HepG2 (cell line): Measurements from ENCODE around the gene BARX1. TPM values are rescaled to one million over a fixed set of nuclear protein-coding genes. Genes with fewer than 3 reads are reported as not detected.

Experiments used
- ATAC-seq: fragments of 200-7000 bp; cut with Tn5 transposase; 3 replicates; pipeline ENCODE4 v1.9.1; 2020; ENCODE audit warnings: mild to moderate bottlenecking, moderate library complexity
- BruUV-seq: library from RNA; stranded (reverse); fragments of 400-500 nt; replicated peaks from 2 replicates; lab custom pipeline; 2021; lab: Mats Ljungman, UMichigan
- CTCF ChIA-PET: fragments of 300-600 bp; formaldehyde crosslinking; extraction: SDS; loops from one replicate; lab custom pipeline; 2021; ENCODE audit warnings: low total read pairs, inconsistent platforms, low intra/inter-chr PET ratio; lab: Yijun Ruan, JAX
- POLR2A ChIA-PET: fragments of 350-600 bp; sonication (Branson Sonifier 250); formaldehyde crosslinking; loops from one replicate; lab custom pipeline; 2020; ENCODE audit warnings: antibody characterized with exemption, inconsistent platforms; lab: Yijun Ruan, JAX
- DNase-seq: peaks from one replicate; pipeline ENCODE4 v3.0.0-alpha.2; 2015; ENCODE audit warnings: low spot score
- FAIRE-seq: peaks from 3 replicates; lab custom pipeline; 2011; peaks lifted over from hg19 to GRCh38; lab: Jason Lieb, UNC
- H2AFZ ChIP-seq: one replicate; pipeline ENCODE4 v1.6.1; 2011; ENCODE audit warnings: low read length, inconsistent platforms
- H3K27ac ChIP-seq: fragments of 300-600 bp; 3 replicates; pipeline ENCODE4 v1.8.0; 2011; ENCODE audit warnings: mixed run types, mild to moderate bottlenecking, mixed read lengths, low read length, inconsistent platforms; ENCODE audit not compliant: insufficient read depth; ENCODE audit errors: extremely low read length
- H3K27me3 ChIP-seq, 2 experiments: fragments of 200-600 bp in 1 of 2; 2 replicates in 1 of 2; 3 replicates in 1 of 2; pipeline versions ENCODE4 v1.6.0 to v1.8.0; 2011; ENCODE audit warnings: low read length in 2 of 2, mild to moderate bottlenecking in 2 of 2, moderate library complexity in 2 of 2, inconsistent platforms in 1 of 2; ENCODE audit not compliant: insufficient read depth in 2 of 2, control insufficient read depth in 1 of 2
- H3K36me3 ChIP-seq, 2 experiments: fragments of 200-600 bp in 1 of 2; replicated peaks in 1 of 2; 2 replicates in 1 of 2; 3 replicates in 1 of 2; pipeline versions ENCODE4 v1.5.1 to v1.8.0; 2011; ENCODE audit warnings: low read length in 2 of 2, inconsistent platforms in 1 of 2; ENCODE audit not compliant: insufficient read depth in 2 of 2, control insufficient read depth in 1 of 2
- H3K4me1 ChIP-seq: 2 replicates; pipeline ENCODE4 v1.5.1; 2012; ENCODE audit warnings: low read length, inconsistent platforms; ENCODE audit not compliant: insufficient read depth
- H3K4me2 ChIP-seq: 2 replicates; pipeline ENCODE4 v1.6.0; 2011; ENCODE audit warnings: low read depth, low read length, inconsistent platforms
- H3K4me3 ChIP-seq, 3 experiments: fragments of 200-600 bp in 1 of 3; sonication (generic), shearing (Covaris generic) in 1 of 3; replicated peaks in 1 of 3; 2 replicates each; pipeline ENCODE4 v1.5.1; 2011 to 2016; ENCODE audit warnings: low read length in 3 of 3, inconsistent platforms in 2 of 3, low read depth in 2 of 3, mild to moderate bottlenecking in 2 of 3, control low read depth in 1 of 3, mixed read lengths in 1 of 3; ENCODE audit not compliant: insufficient read depth in 1 of 3
- H3K79me2 ChIP-seq: one replicate; pipeline ENCODE4 v1.6.1; 2011; ENCODE audit warnings: low read length, inconsistent platforms; ENCODE audit not compliant: insufficient read depth
- H3K9ac ChIP-seq: 2 replicates; pipeline ENCODE4 v1.6.0; 2011; ENCODE audit warnings: mild to moderate bottlenecking, low read depth, low read length, inconsistent platforms; ENCODE audit not compliant: insufficient read depth
- H3K9me3 ChIP-seq: 2 replicates; pipeline ENCODE4 v1.5.1; 2012; ENCODE audit warnings: mild to moderate bottlenecking, low read length
- H4K20me1 ChIP-seq: 2 replicates; pipeline ENCODE4 v1.6.0; 2011; ENCODE audit warnings: inconsistent platforms, mild to moderate bottlenecking, low read length, moderate library complexity; ENCODE audit not compliant: insufficient read depth
- BHLHE40 ChIP-seq: IDR thresholded peaks from 2 replicates; pipeline ENCODE4 v1.6.1; 2011; ENCODE audit warnings: low read length, improper control_type of control experiment
- FOSL1 ChIP-seq: sonication (generic); formaldehyde crosslinking; IDR thresholded peaks from 2 replicates; pipeline ENCODE4 v1.9.0; 2021; ENCODE audit warnings: missing genetic modification reagents, borderline replicate concordance
- FOSL2 ChIP-seq: sonication (generic); formaldehyde crosslinking; IDR thresholded peaks from 2 replicates; pipeline ENCODE4 v1.4.0; 2020; ENCODE audit warnings: missing genetic modification reagents
- FOXA3 ChIP-seq: IDR thresholded peaks from 2 replicates; pipeline ENCODE4 v1.6.1; 2016; ENCODE audit warnings: missing genetic modification reagents, missing compliant biosample characterization
- KDM2A ChIP-seq: sonication (generic); formaldehyde crosslinking; IDR thresholded peaks from 2 replicates; pipeline ENCODE4 v1.4.0; 2020; ENCODE audit warnings: low read depth, missing genetic modification reagents, borderline replicate concordance
- LCORL ChIP-seq, 2 experiments: fragments of 450-650 bp in 1 of 2; sonication (generic) in 1 of 2; formaldehyde crosslinking in 1 of 2; IDR thresholded peaks; 2 replicates each; pipeline versions ENCODE4 v1.5.0 to v1.6.1; 2017 to 2020; ENCODE audit warnings: antibody characterized with exemption in 1 of 2, missing genetic modification reagents in 1 of 2
- RARG ChIP-seq: sonication (generic); formaldehyde crosslinking; IDR thresholded peaks from 2 replicates; pipeline ENCODE4 v1.4.0; 2020; ENCODE audit warnings: low read depth, mild to moderate bottlenecking, missing genetic modification reagents
- SAP130 ChIP-seq: IDR thresholded peaks from 2 replicates; pipeline ENCODE4 v1.6.1; 2016; ENCODE audit warnings: low read depth
- TEAD3 ChIP-seq: optimal IDR thresholded peaks from 2 replicates; pipeline ENCODE3; 2016; ENCODE audit warnings: borderline replicate concordance
- TGIF2 ChIP-seq: IDR thresholded peaks from 2 replicates; pipeline ENCODE4 v1.6.1; 2016; ENCODE audit warnings: control low read depth, missing compliant biosample characterization
- ZNF180 ChIP-seq: sonication (generic); formaldehyde crosslinking; IDR thresholded peaks from 2 replicates; pipeline ENCODE4 v1.4.0; 2020; ENCODE audit warnings: low read depth, missing genetic modification reagents, borderline replicate concordance
- ZNF33B ChIP-seq: sonication (generic); formaldehyde crosslinking; IDR thresholded peaks from 2 replicates; pipeline ENCODE4 v1.5.1; 2020; ENCODE audit warnings: mild to moderate bottlenecking, missing genetic modification reagents
- ZNF615 ChIP-seq: sonication (generic); formaldehyde crosslinking; IDR thresholded peaks from 2 replicates; pipeline ENCODE4 v1.5.0; 2020; ENCODE audit warnings: mild to moderate bottlenecking, missing genetic modification reagents, borderline replicate concordance
- ZNF639 ChIP-seq: conservative IDR thresholded peaks from 2 replicates; pipeline ENCODE4 v1.6.1; 2018; ENCODE audit warnings: missing genetic modification reagents
- ZNF687 ChIP-seq: sonication (generic); formaldehyde crosslinking; IDR thresholded peaks from 2 replicates; pipeline ENCODE4 v1.5.1; 2020; ENCODE audit warnings: mild to moderate bottlenecking, missing genetic modification reagents, moderate library complexity
- WGBS: methylation state at CpG from one replicate; pipeline ENCODE4 v1.1.6; 2017; ENCODE audit warnings: low lambda C conversion rate; 5-methylcytosine and 5-hydroxymethylcytosine counted together
- in situ Hi-C: cut with HindIII; loops from 2 replicates; pipeline ENCODE4 v1.10.0; 2017; ENCODE audit warnings: low pct_unique_long_range_greater_than_20kb; ENCODE audit not compliant: extremely low pct_ligation_motif_present
- intact Hi-C: fragments of 100-400 bp; cut with micrococcal nuclease; formaldehyde crosslinking; loops from one replicate; pipeline ENCODE4 v1.10.0; 2022; ENCODE audit not compliant: unreplicated experiment
- polyA plus RNA-seq, 8 experiments: library from polyadenylated mRNA; depleted of rRNA in 3 of 8; stranded (reverse) in 7 of 8; unstranded in 1 of 8; fragments of >200 nt; fragmentation: Illumina TruSeq in 4 of 8; extraction: Trizol in 4 of 8; gene quantifications; 2 replicates each; pipeline versions ENCODE4 v1.2.1 to v1.2.3, GENCODE V29; 2011 to 2016; ENCODE audit warnings: low read depth in 4 of 8, missing spikeins in 1 of 8, mixed read lengths in 1 of 8; ENCODE audit not compliant: insufficient read depth in 1 of 8
- total RNA-seq, 5 experiments: library from RNA; depleted of rRNA; stranded (reverse); fragments of >200 nt; fragmentation: Illumina TruSeq; extraction: Trizol; gene quantifications; 2 replicates each; pipeline ENCODE4 v1.2.3, GENCODE V29; 2016; ENCODE audit warnings: low read depth in 1 of 5
- TF ChIP-seq, protein P1 (sequence below): sonication (generic); IDR thresholded peaks from 2 replicates; pipeline ENCODE4 v1.6.1; 2016; ENCODE audit warnings: low read depth, borderline replicate concordance
- TF ChIP-seq, protein P2 (sequence below): IDR thresholded peaks from 2 replicates; pipeline ENCODE4 v1.6.1; 2016

Gene BARX1
- total and polyA plus RNA-seq, 2 of the 13 experiments (the other 11 are each of a cell fraction or from before 2014, with no cell fraction given), result not detected

GRCh38 chr9:93968451-93969327 is 13.5 kb upstream of the BARX1 start:
- CTCF ChIA-PET, result no interaction called here
- TF ChIP-seq TEAD3 (CRISPR knock-in tag) (peak; percentile 88), ZNF615 (CRISPR knock-in tag) (no peak), FOXA3 (CRISPR knock-in tag) (peak; percentile 34; the same call in 1 of the 2 replicates), FOSL2 (CRISPR knock-in tag) (peak; percentile 98), BHLHE40 (peak; percentile 68; the same call in 1 of the 2 replicates), KDM2A (CRISPR knock-in tag) (0 out of 2 replicates have a peak, but pooled peaks have one; percentile 20), ZNF639 (CRISPR knock-in tag) (no peak), ZNF687 (CRISPR knock-in tag) (peak; percentile 52), SAP130 (CRISPR knock-in tag) (0 out of 2 replicates have a peak, but pooled peaks have one; percentile 35), ZNF33B (no peak), LCORL (IDR thresholded peaks at IDR 0.05) (no peak), LCORL (CRISPR knock-in tag; IDR thresholded peaks at IDR 0.05) (0 out of 2 replicates have a peak, but pooled peaks have one; percentile 32), FOSL1 (CRISPR knock-in tag) (peak; percentile 78; the same call in 1 of the 2 replicates), ZNF180 (CRISPR knock-in tag) (no peak), RARG (no peak), TGIF2 (CRISPR knock-in tag) (no peak)
- TF ChIP-seq, protein P1, sequence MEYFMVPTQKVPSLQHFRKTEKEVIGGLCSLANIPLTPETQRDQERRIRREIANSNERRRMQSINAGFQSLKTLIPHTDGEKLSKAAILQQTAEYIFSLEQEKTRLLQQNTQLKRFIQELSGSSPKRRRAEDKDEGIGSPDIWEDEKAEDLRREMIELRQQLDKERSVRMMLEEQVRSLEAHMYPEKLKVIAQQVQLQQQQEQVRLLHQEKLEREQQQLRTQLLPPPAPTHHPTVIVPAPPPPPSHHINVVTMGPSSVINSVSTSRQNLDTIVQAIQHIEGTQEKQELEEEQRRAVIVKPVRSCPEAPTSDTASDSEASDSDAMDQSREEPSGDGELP, result peak; percentile 93
- TF ChIP-seq, protein P2, sequence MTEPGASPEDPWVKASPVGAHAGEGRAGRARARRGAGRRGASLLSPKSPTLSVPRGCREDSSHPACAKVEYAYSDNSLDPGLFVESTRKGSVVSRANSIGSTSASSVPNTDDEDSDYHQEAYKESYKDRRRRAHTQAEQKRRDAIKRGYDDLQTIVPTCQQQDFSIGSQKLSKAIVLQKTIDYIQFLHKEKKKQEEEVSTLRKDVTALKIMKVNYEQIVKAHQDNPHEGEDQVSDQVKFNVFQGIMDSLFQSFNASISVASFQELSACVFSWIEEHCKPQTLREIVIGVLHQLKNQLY, result peak; percentile 56; the same call in 1 of the 2 replicates

More at GRCh38 chr9:93968451-93969327, 13.5 kb upstream of the BARX1 start:
- H3K4me2 ChIP-seq, result peak overlapping the region; percentile 13; the same call in 1 of the 2 replicates
- no peaks in the 10 kb centered on the region for H3K9me3 ChIP-seq
- H3K27me3 ChIP-seq, result no peaks in the 10 kb centered on the region
- in situ Hi-C loops (no loop called here), intact Hi-C loops (no loop called here)
- H3K9ac ChIP-seq, result no peak overlapping the region
- H4K20me1 ChIP-seq, result no peaks in the 10 kb centered on the region
- H3K27ac ChIP-seq, result no peak overlapping the region
- no peak overlapping the region; a peak in 1 of 6 replicates for H3K4me3 ChIP-seq
- no peaks in the 10 kb centered on the region for H3K79me2 ChIP-seq
- no TSS peak for BruUV-seq
- DNase-seq (peak; percentile 53), FAIRE-seq (no peak), ATAC-seq (peak; percentile 89)
- peaks cover 10% of the 10 kb centered on the region for H3K4me1 ChIP-seq
- POLR2A ChIA-PET, result no interaction called here
- 37% methylated on average over 15 of the region's 25 CpGs for WGBS
- no peaks in the 10 kb centered on the region for H3K36me3 ChIP-seq
- no peak overlapping the region for H2AFZ ChIP-seq
